Retina (tissue), 1 donor: ENCODE measurements around the gene STX7.
A peak's percentile ranks its signal among the peaks of the same experiment; 100 is the strongest.

Experiments
- DNase-seq: peaks from one replicate; pipeline ENCODE4 v3.0.0-alpha.2; 2016

Gene STX7

GRCh38 chr6:132506869-132507808 lies 5.8 kb downstream of the STX7 start:
- DNase-seq, result no peak

GRCh38 chr6:132506461-132506860 lies 6.5 kb downstream of the STX7 start:
- DNase-seq, result no peak

GRCh38 chr6:132505158-132505557 lies 7.8 kb downstream of the STX7 start:
- no peak for DNase-seq

GRCh38 chr6:132504757-132505156 lies 8.2 kb downstream of the STX7 start:
- DNase-seq, result no peak

- no peak for DNase-seq
Measured at GRCh38 chr6:132499757-132500156, 13.2 kb downstream of the STX7 start.

- DNase-seq, result no peak
Measured at GRCh38 chr6:132498638-132499037, 14.3 kb downstream of the STX7 start.

- DNase-seq, result no peak
Measured at GRCh38 chr6:132496519-132497180, 16.3 kb downstream of the STX7 start.

GRCh38 chr6:132495604-132496079 lies 17.3 kb downstream of the STX7 start:
- DNase-seq, result no peak

- DNase-seq, result no peak
Measured at GRCh38 chr6:132494954-132495353, 18.0 kb downstream of the STX7 start.

- DNase-seq, result no peak
Measured at GRCh38 chr6:132491881-132492280, 21.0 kb downstream of the STX7 start.

- no peak for DNase-seq
Measured at GRCh38 chr6:132491303-132491702, 21.6 kb downstream of the STX7 start.

GRCh38 chr6:132490478-132491204 lies 22.3 kb downstream of the STX7 start:
- DNase-seq, result no peak

GRCh38 chr6:132490024-132490423 lies 22.9 kb downstream of the STX7 start:
- no peak for DNase-seq

- no peak for DNase-seq
Measured at GRCh38 chr6:132489376-132489775, 23.5 kb downstream of the STX7 start.

GRCh38 chr6:132487762-132488161 lies 25.2 kb downstream of the STX7 start:
- no peak for DNase-seq

- no peak for DNase-seq
Measured at GRCh38 chr6:132484680-132485018, 28.3 kb downstream of the STX7 start.

GRCh38 chr6:132483779-132484679 lies 28.9 kb downstream of the STX7 start:
- peak; percentile 44 for DNase-seq

GRCh38 chr6:132482581-132482980 lies 30.3 kb downstream of the STX7 start:
- no peak for DNase-seq

- DNase-seq, result no peak
Measured at GRCh38 chr6:132481189-132481588, 31.7 kb downstream of the STX7 start.

- DNase-seq, result no peak
Measured at GRCh38 chr6:132479131-132479530, 33.8 kb downstream of the STX7 start.

GRCh38 chr6:132478674-132479073 lies 34.2 kb downstream of the STX7 start:
- no peak for DNase-seq

- peak; percentile 53 for DNase-seq
Measured at GRCh38 chr6:132478266-132478665, 34.6 kb downstream of the STX7 start.
